K562 (cell line): ENCODE results near the gene ALOXE3. TPM values are rescaled to one million over a fixed set of nuclear protein-coding genes. Genes with fewer than 3 reads are reported as not detected.
A peak's percentile ranks its signal among the peaks of the same experiment; 100 is the strongest.

Experiments
- ADNP ChIP-seq: fragments of 200-800 bp; sonication (Bioruptor generic); IDR thresholded peaks from 2 replicates; pipeline ENCODE4 v1.6.1; 2016; ENCODE audit warnings: missing genetic modification characterization, missing compliant biosample characterization
- ATF6 ChIP-seq: sonication (generic); formaldehyde crosslinking; IDR thresholded peaks from 2 replicates; pipeline ENCODE4 v1.4.0; 2020; ENCODE audit warnings: mild to moderate bottlenecking, missing genetic modification reagents
- CBX5 ChIP-seq: IDR thresholded peaks from 2 replicates; pipeline ENCODE4 v1.6.1; 2014; ENCODE audit warnings: low read depth, borderline replicate concordance
- CREBBP ChIP-seq: IDR thresholded peaks from one replicate; pipeline ENCODE4 v1.6.1; 2012; ENCODE audit warnings: low read depth, mild to moderate bottlenecking, control low read depth, inconsistent platforms, low read length
- DPF2 ChIP-seq: fragments of 450-650 bp; IDR thresholded peaks from 2 replicates; pipeline ENCODE4 v1.6.1; 2016
- E2F3 ChIP-seq: fragments of 250-450 bp; sonication (Bioruptor Pico); IDR thresholded peaks from 2 replicates; pipeline ENCODE4 v1.4.0; 2020; ENCODE audit warnings: mild to moderate bottlenecking
- EP300 ChIP-seq: IDR thresholded peaks from 2 replicates; pipeline ENCODE4 v1.6.1; 2012; ENCODE audit warnings: low read length, improper control_type of control experiment
- FOXK1 ChIP-seq: sonication (generic); formaldehyde crosslinking; IDR thresholded peaks from 2 replicates; pipeline ENCODE4 v1.8.0; 2022; ENCODE audit warnings: missing genetic modification reagents, mild to moderate bottlenecking, borderline replicate concordance
- FOXP1 ChIP-seq: sonication (generic); formaldehyde crosslinking; IDR thresholded peaks from 2 replicates; pipeline ENCODE4 v1.8.0; 2022; ENCODE audit warnings: mild to moderate bottlenecking, missing genetic modification reagents
- GATAD2B ChIP-seq: fragments of 450-650 bp; IDR thresholded peaks from 2 replicates; pipeline ENCODE4 v1.6.1; 2017; ENCODE audit warnings: mild to moderate bottlenecking, borderline replicate concordance
- MECOM ChIP-seq: fragments of 250-450 bp; sonication (Bioruptor Pico); IDR thresholded peaks from 2 replicates; pipeline ENCODE4 v1.8.0; 2022; ENCODE audit warnings: inconsistent platforms
- NONO ChIP-seq, 2 experiments: fragments of 200-400 bp in 1 of 2; fragments of 450-650 bp in 1 of 2; formaldehyde crosslinking in 1 of 2; IDR thresholded peaks; 2 replicates each; pipeline ENCODE4 v1.6.1; 2017; ENCODE audit warnings: low read depth in 2 of 2, mild to moderate bottlenecking in 2 of 2, moderate library complexity in 2 of 2, low read length in 1 of 2
- REST ChIP-seq, 2 experiments: fragments of 450-650 bp; formaldehyde crosslinking in 1 of 2; IDR thresholded peaks; 2 replicates each; pipeline versions ENCODE4 v1.4.0 to v1.6.1; 2014 to 2020; ENCODE audit warnings: mild to moderate bottlenecking in 2 of 2, borderline replicate concordance in 1 of 2, low read depth in 1 of 2
- SAFB ChIP-seq: fragments of 200-400 bp; formaldehyde crosslinking; IDR thresholded peaks from 2 replicates; pipeline ENCODE4 v1.6.1; 2017; ENCODE audit warnings: low read depth, low read length, borderline replicate concordance
- STAT5B ChIP-seq: fragments of 250-450 bp; sonication (Bioruptor Pico); IDR thresholded peaks from 2 replicates; pipeline ENCODE4 v1.8.0; 2021; ENCODE audit warnings: mild to moderate bottlenecking, inconsistent platforms
- TAF1 ChIP-seq: IDR thresholded peaks from 2 replicates; pipeline ENCODE4 v1.6.1; 2011; ENCODE audit warnings: mild to moderate bottlenecking, low read length, moderate library complexity; ENCODE audit not compliant: insufficient read depth, control insufficient read depth, severe bottlenecking; ENCODE audit errors: extremely low read depth
- ZC3H8 ChIP-seq: fragments of 450-650 bp; IDR thresholded peaks from 2 replicates; pipeline ENCODE4 v1.6.1; 2017
- polyA plus RNA-seq, 8 experiments: library from polyadenylated mRNA; depleted of rRNA in 4 of 8; stranded (reverse) in 5 of 8; unstranded in 3 of 8; fragments of >200 nt; fragmentation: Nextera tagmentation in 2 of 8; fragmentation: Illumina TruSeq in 1 of 8; extraction: Ambion mirVana in 2 of 8; extraction: Trizol in 1 of 8; gene quantifications; 2 replicates each; pipeline versions ENCODE4 v1.2.1 to v1.2.3, GENCODE V29; 2011 to 2014; ENCODE audit warnings: inconsistent platforms in 1 of 8, missing spikeins in 1 of 8
- total RNA-seq, 7 experiments: library from RNA; depleted of rRNA in 6 of 7; stranded (reverse); fragments of >200 nt in 6 of 7; fragmentation: Illumina TruSeq in 2 of 7; extraction: Trizol in 2 of 7; gene quantifications; 2 replicates each; pipeline versions ENCODE4 v1.2.1 to v1.2.3, GENCODE V29; 2011 to 2021; ENCODE audit warnings: low replicate concordance in 1 of 7

Gene ALOXE3
- total and polyA plus RNA-seq, 9 of the 15 experiments (the other 6 are each of a cell fraction or from before 2014, with no cell fraction given) = 0.04 TPM; not detected in 8

- TF ChIP-seq REST (IDR thresholded peaks at IDR 0.05; ENCODE audit: borderline replicate concordance) (peak; percentile 98), REST (CRISPR knock-in tag; IDR thresholded peaks at IDR 0.05; ENCODE audit: low read depth) (no peak), ATF6 (CRISPR knock-in tag) (no peak), FOXP1 (0 out of 2 replicates have a peak, but pooled peaks have one; percentile 60), TAF1 (peak; percentile 70), NONO (IDR thresholded peaks at IDR 0.05; ENCODE audit: low read depth in 2 of 2, low read length in 1 of 2) (peak in 1 of 2 experiments; percentile 50; a peak in 2 of 4 replicates), SAFB (no peak), FOXK1 (CRISPR knock-in tag) (no peak), CBX5 (no peak), STAT5B (CRISPR knock-in tag) (no peak), CREBBP (no peak), DPF2 (no peak), MECOM (CRISPR knock-in tag) (no peak), ADNP (no peak), ZC3H8 (no peak), EP300 (no peak), E2F3 (CRISPR knock-in tag) (no peak), GATAD2B (peak; percentile 78; the same call in 1 of the 2 replicates)
These were observed 44.1 kb upstream of the ALOXE3 start, which contains the start of gene VAMP2 (continued) for GRCh38 chr17:8162233-8162996.
